ENCODE data around the gene RAB15. TPM values are rescaled to one million over a fixed set of nuclear protein-coding genes. Genes with fewer than 3 reads are reported as not detected.

The RAB15 gene
- total and polyA plus RNA-seq, 11 donors, result 12.0 to 70.4 (median 22.5) TPM

GRCh38 chr14:64929014-64929359, 43.1 kb downstream of the RAB15 start:
- intact Hi-C loops (cut with DNase I), result no loop called here
- Histone ChIP-seq H3K4me1 (peaks cover 0 to 46% (median 19%) of the 10 kb centered on the region in 12 donors), H3K9me3 (no peaks in the 10 kb centered on the region)

GRCh38 chr14:64928239-64929013, 43.7 kb downstream of the RAB15 start:
- intact Hi-C loops (cut with DNase I), result no loop called here
- 84 to 87% (median 86%) methylated on average over 7 of the region's 7 CpGs for WGBS, 4 donors
- DNase-seq (no peak), ATAC-seq (no peak)
- peaks cover 0 to 46% (median 19%) of the 10 kb centered on the region in 12 donors for H3K4me1 ChIP-seq
- H3K9me3 ChIP-seq, result no peaks in the 10 kb centered on the region
- peak overlapping the region in 6 of 12 donors; percentile 52 to 78 (median 64) for H3K27ac ChIP-seq
- TF ChIP-seq CTCF (IDR thresholded peaks at IDR 0.05) (no peak), POLR2A (IDR thresholded peaks at IDR 0.05) (no peak)
- no peak overlapping the region for H3K4me3 ChIP-seq
- H3K27me3 ChIP-seq, result no peaks in the 10 kb centered on the region
- H3K36me3 ChIP-seq, result peaks cover 0 to 97% (median 82%) of the 10 kb centered on the region in 9 donors

More at GRCh38 chr14:64929014-64929359, 43.1 kb downstream of the RAB15 start:
- 95 to 97% (median 96%) methylated on average over 3 of the region's 3 CpGs for WGBS, 4 donors
- Histone ChIP-seq H3K4me3 (no peak overlapping the region), H3K27ac (peak overlapping the region in 9 of 12 donors; percentile 52 to 86 (median 71)), H3K36me3 (peaks cover 0 to 99% (median 84%) of the 10 kb centered on the region in 9 donors), H3K27me3 (no peaks in the 10 kb centered on the region)
- no peak for DNase-seq
- no peak for ATAC-seq
- no peak for TF ChIP-seq POLR2A (IDR thresholded peaks at IDR 0.05)
- TF ChIP-seq CTCF (IDR thresholded peaks at IDR 0.05), result no peak

GRCh38 chr14:64927031-64927430, 45.1 kb downstream of the RAB15 start:
- Histone ChIP-seq H3K4me1 (peaks cover 0 to 46% (median 19%) of the 10 kb centered on the region in 12 donors), H3K27ac (peak overlapping the region in 4 of 12 donors; percentile 1 to 58 (median 38)), H3K9me3 (no peaks in the 10 kb centered on the region), H3K27me3 (no peaks in the 10 kb centered on the region), H3K4me3 (no peak overlapping the region), H3K36me3 (peaks cover 0 to 84% (median 68%) of the 10 kb centered on the region in 9 donors)
- 75 to 93% (median 90%) methylated on average over 3 of the region's 3 CpGs for WGBS, 4 donors
- no peak for DNase-seq
- no peak for ATAC-seq
- TF ChIP-seq CTCF (IDR thresholded peaks at IDR 0.05) (no peak), POLR2A (IDR thresholded peaks at IDR 0.05) (no peak)
- intact Hi-C loops (cut with DNase I), result no loop called here

GRCh38 chr14:64926398-64926995, 45.6 kb downstream of the RAB15 start:
- H3K4me1 ChIP-seq, result peaks cover 0 to 46% (median 19%) of the 10 kb centered on the region in 12 donors
- TF ChIP-seq CTCF (IDR thresholded peaks at IDR 0.05), result no peak
- H3K9me3 ChIP-seq, result no peaks in the 10 kb centered on the region
- peak overlapping the region in 6 of 12 donors; percentile 1 to 58 (median 25) for H3K27ac ChIP-seq
- H3K36me3 ChIP-seq, result peaks cover 0 to 79% (median 64%) of the 10 kb centered on the region in 9 donors
- intact Hi-C loops (cut with DNase I), result no loop called here
- WGBS, 4 donors, result 50 to 70% (median 63%) methylated on average over 4 of the region's 4 CpGs
- ATAC-seq (no peak), DNase-seq (no peak)
- H3K27me3 ChIP-seq, result no peaks in the 10 kb centered on the region
- H3K4me3 ChIP-seq, result no peak overlapping the region
